Skeletal muscle satellite cell (primary cell): ENCODE results near the gene TRIM36. TPM values are rescaled to one million over a fixed set of nuclear protein-coding genes. Genes with fewer than 3 reads are reported as not detected.
A peak's percentile ranks its signal among the peaks of the same experiment; 100 is the strongest.

ENCODE experiments used
- H3K27me3 ChIP-seq: 2 replicates; pipeline ENCODE4 v1.7.0; 2013; ENCODE audit warnings: low read length; ENCODE audit not compliant: control insufficient read depth, insufficient read depth
- H3K36me3 ChIP-seq: 2 replicates; pipeline ENCODE4 v1.7.0; 2013; ENCODE audit warnings: mild to moderate bottlenecking, control low read depth, low read length; ENCODE audit not compliant: insufficient read depth
- H3K4me1 ChIP-seq: 2 replicates; pipeline ENCODE4 v1.7.0; 2013; ENCODE audit warnings: low read length; ENCODE audit not compliant: control insufficient read depth, insufficient read depth
- H3K4me2 ChIP-seq: 2 replicates; pipeline ENCODE4 v1.7.0; 2013; ENCODE audit warnings: mild to moderate bottlenecking, low read length
- H3K4me3 ChIP-seq: 2 replicates; pipeline ENCODE4 v1.7.0; 2013; ENCODE audit warnings: low read length
- H3K9ac ChIP-seq: 2 replicates; pipeline ENCODE4 v1.7.0; 2013; ENCODE audit warnings: mild to moderate bottlenecking, low read depth, low read length, moderate library complexity
- H3K9me3 ChIP-seq: replicated peaks from 2 replicates; pipeline ENCODE4 v1.7.0; 2013; ENCODE audit warnings: mild to moderate bottlenecking, control low read depth, low read length
- total RNA-seq: library from RNA; depleted of rRNA; stranded (reverse); fragments of >200 nt; gene quantifications from 2 replicates; pipeline ENCODE4 v1.2.3, GENCODE V29; 2012; rRNA removed

The TRIM36 gene, protein sequence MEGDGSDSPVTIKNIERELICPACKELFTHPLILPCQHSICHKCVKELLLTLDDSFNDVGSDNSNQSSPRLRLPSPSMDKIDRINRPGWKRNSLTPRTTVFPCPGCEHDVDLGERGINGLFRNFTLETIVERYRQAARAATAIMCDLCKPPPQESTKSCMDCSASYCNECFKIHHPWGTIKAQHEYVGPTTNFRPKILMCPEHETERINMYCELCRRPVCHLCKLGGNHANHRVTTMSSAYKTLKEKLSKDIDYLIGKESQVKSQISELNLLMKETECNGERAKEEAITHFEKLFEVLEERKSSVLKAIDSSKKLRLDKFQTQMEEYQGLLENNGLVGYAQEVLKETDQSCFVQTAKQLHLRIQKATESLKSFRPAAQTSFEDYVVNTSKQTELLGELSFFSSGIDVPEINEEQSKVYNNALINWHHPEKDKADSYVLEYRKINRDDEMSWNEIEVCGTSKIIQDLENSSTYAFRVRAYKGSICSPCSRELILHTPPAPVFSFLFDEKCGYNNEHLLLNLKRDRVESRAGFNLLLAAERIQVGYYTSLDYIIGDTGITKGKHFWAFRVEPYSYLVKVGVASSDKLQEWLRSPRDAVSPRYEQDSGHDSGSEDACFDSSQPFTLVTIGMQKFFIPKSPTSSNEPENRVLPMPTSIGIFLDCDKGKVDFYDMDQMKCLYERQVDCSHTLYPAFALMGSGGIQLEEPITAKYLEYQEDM
- total RNA-seq = 0.44 and 0.51 TPM in 2 replicates

DNA sequence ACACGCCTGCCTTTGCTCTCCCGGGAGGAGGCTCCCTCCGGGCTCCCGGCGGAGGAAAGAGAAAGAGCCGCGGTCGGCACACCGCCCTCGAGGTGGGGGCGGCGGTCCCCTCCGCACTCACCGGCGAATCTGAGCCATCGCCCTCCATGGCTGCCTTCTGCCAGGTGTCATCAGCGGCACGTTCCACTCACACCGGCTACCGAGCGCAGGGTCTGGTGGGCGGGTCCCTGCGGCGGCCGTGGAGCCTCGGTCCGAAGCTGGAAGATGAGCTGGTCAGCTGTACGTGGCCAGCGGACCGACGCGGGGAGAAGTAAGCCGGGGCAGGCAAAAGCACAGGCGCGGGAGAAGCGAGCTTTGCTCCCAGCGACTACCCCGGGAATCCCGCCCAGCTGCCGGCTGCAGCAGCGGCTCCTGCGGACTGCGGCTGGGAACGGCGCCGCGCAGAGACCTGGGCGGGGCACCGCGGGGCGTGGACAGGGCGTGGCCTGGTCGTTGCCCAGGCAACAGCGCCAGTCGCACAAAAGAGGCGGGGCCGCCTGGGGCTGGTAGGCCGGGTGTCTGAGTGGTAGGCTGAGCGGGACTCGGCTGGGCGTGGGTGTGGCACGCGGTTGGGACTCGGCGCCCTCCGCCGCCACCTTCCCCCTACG is at the start of gene TRIM36:
Gene TRIM36, minus strand, starts transcription at position 422 of the 647 bp plus-strand sequence. Its CDS starts 274 bp downstream, at position 148.
- peak within 1 kb of the TSS; percentile 99 for H3K4me3 ChIP-seq
- peak within 1 kb of the TSS; percentile 100 for H3K4me2 ChIP-seq
- H3K9ac ChIP-seq = peak within 1 kb of the TSS; percentile 83
- H3K36me3 ChIP-seq = no peaks in the 10 kb centered on the region
- peaks cover 15% of the 10 kb centered on the region for H3K27me3 ChIP-seq
- no peaks in the 10 kb centered on the region for H3K9me3 ChIP-seq
- H3K4me1 ChIP-seq = peaks cover 5% of the 10 kb centered on the region

DNA sequence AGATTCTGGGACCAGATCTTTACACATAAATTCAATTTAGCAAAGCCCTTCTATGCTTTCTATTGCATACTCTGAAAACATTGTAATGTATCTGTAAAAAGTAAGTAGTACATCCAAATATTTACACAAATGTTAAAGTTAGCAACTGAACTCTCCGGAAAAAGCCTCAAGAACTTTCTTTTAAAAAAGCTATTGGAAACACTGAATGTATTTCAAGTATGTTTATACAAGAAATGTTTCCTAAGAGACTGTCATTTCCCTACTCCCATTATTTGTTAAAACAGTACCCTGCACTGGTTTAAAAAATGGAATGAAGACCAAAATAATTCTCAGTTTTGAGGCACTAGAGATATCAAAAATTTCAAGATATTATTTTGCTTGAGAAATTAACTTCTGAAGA is 44.8 kb upstream of the TRIM36 start:
- no peak overlapping the region for H3K4me2 ChIP-seq
- H3K36me3 ChIP-seq = peaks cover 13% of the 10 kb centered on the region
- H3K9ac ChIP-seq = no peak overlapping the region
- no peaks in the 10 kb centered on the region for H3K9me3 ChIP-seq
- no peaks in the 10 kb centered on the region for H3K4me1 ChIP-seq
- no peaks in the 10 kb centered on the region for H3K27me3 ChIP-seq
- H3K4me3 ChIP-seq = no peak overlapping the region

DNA sequence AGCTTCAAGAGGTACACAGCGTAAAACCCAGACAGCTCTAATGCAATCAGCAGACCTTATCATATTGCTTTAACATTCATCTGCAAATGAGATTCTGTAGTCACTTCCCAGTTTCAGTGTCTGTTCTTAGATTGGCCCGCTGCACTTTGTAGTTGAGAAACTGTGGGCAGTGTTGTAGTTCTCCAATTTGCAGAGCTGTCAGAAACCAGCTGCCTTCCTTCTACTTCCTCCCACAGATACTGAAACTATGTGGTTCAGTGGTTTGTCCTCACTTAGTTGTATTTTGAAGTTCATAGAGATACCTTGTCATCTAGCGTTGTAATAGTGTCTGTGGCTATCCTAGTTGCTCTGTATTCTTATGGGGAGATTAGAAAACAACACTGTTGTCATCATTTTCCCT is 39.6 kb upstream of the TRIM36 start:
- Histone ChIP-seq H3K4me2 (no peak overlapping the region), H3K4me1 (no peaks in the 10 kb centered on the region), H3K27me3 (no peaks in the 10 kb centered on the region), H3K4me3 (no peak overlapping the region), H3K9ac (no peak overlapping the region), H3K36me3 (peaks cover 6% of the 10 kb centered on the region), H3K9me3 (no peaks in the 10 kb centered on the region)

DNA sequence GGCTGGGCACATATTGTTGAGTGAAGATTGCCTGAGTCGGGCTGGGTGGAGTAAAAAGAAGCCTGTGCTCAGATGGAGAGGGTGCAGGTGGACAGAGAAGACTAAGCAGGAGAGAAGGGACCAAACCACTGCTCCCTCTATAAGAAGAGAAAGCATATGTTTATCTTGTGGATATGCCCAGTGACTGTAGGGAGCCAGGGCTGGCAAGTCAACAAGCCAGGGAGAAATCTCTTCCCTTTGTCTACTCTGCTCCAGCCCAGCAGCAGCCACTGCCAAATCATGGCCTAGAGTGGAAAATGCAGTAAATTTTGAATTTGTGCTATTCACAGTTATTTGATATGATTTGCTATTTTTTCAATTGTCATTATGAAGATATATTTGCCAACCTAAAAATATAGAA is 33.2 kb upstream of the TRIM36 start:
- Histone ChIP-seq H3K36me3 (no peaks in the 10 kb centered on the region), H3K4me1 (no peaks in the 10 kb centered on the region), H3K4me2 (no peak overlapping the region), H3K9ac (no peak overlapping the region), H3K4me3 (no peak overlapping the region), H3K27me3 (no peaks in the 10 kb centered on the region), H3K9me3 (no peaks in the 10 kb centered on the region)

DNA sequence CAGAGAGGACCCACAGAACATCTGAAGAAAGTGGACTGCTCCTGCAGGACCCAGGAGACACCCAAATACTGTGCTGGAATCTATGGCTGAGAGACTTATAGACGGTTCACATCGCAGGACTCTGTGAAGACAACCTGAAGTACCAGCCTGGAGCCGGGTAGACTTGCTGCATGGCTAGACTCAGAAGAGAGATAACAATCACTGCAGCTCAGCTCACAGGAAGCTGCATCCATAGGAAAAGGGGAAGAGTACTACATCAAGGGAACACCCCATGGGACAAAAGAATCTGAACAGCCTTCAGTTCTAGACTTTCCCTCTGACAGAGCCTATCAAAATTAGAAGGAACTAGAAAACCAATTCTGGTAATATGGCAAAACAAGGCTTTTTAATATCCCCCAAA is 26.5 kb upstream of the TRIM36 start:
- Histone ChIP-seq H3K9me3 (no peaks in the 10 kb centered on the region), H3K4me3 (no peak overlapping the region)

DNA sequence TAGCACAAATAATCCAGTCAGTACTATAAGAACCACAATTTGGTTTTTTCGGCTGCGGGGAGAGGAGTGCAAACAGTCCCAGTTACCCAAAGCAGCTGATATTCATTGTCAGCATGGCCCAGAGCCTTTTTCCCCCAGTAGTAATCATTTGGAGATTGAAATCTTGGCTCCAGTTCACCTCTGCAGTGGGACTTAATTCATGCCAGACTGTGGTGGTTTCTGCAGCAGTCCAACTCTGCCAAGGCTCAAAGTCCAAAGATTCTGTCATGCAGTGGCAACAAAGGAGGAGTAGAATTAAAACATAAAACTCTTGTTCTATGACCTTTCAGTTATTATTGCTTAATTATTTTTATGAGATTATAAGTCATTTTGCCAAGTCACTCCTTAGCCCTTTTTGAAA is 25.0 kb upstream of the TRIM36 start:
- no peak overlapping the region for H3K4me3 ChIP-seq
- H3K9ac ChIP-seq = no peak overlapping the region
- H3K9me3 ChIP-seq = no peaks in the 10 kb centered on the region
- H3K4me1 ChIP-seq = no peaks in the 10 kb centered on the region
- H3K36me3 ChIP-seq = no peaks in the 10 kb centered on the region
- no peaks in the 10 kb centered on the region for H3K27me3 ChIP-seq
- H3K4me2 ChIP-seq = no peak overlapping the region

More for the DNA sequence above, 26.5 kb upstream of the TRIM36 start:
- Histone ChIP-seq H3K27me3 (no peaks in the 10 kb centered on the region), H3K4me1 (no peaks in the 10 kb centered on the region), H3K9ac (no peak overlapping the region), H3K36me3 (no peaks in the 10 kb centered on the region), H3K4me2 (no peak overlapping the region)

DNA sequence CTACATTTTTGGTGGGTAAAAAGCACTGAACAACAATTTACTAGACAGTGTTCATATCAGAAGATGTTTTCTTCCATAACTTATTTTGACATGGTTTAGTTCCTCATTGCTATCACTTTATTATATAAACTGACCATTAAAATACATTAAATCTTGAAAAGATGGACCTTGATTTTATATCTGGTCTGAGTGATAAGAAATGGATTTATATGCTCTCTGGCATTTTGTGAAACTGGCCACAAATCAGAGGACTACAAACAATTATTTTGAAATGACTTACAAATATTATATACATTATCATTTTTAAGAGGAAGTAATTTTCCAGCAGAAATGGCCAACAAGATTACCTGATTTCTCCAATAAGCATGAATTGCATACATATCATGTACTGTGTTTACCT is 23.6 kb upstream of the TRIM36 start:
- H3K27me3 ChIP-seq = no peaks in the 10 kb centered on the region
- H3K9me3 ChIP-seq = no peaks in the 10 kb centered on the region
- no peaks in the 10 kb centered on the region for H3K4me1 ChIP-seq
- H3K9ac ChIP-seq = no peak overlapping the region
- no peaks in the 10 kb centered on the region for H3K36me3 ChIP-seq
- no peak overlapping the region for H3K4me2 ChIP-seq
- H3K4me3 ChIP-seq = no peak overlapping the region

DNA sequence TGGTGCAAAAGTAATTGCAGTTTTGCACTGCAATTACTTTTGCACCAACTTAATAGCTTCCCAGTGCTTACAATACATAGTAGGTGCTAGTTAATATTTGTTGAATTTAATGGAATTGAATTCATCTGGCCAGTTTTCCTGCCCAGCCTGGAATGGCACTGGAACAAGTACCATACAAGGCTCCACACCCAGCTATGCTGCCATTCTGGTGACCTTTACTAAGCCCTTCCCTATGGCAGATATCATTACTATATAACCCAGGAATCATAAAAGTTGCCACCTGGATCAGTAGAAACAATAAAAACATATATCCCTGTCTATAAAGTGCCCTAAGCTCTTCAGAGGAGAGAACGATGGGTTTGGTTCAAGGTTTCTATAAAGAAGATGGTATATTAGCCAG is 22.4 kb upstream of the TRIM36 start:
- H3K4me2 ChIP-seq = no peak overlapping the region
- H3K9ac ChIP-seq = no peak overlapping the region
- no peaks in the 10 kb centered on the region for H3K27me3 ChIP-seq
- H3K4me3 ChIP-seq = no peak overlapping the region
- no peaks in the 10 kb centered on the region for H3K4me1 ChIP-seq
- no peaks in the 10 kb centered on the region for H3K9me3 ChIP-seq
- H3K36me3 ChIP-seq = no peaks in the 10 kb centered on the region

DNA sequence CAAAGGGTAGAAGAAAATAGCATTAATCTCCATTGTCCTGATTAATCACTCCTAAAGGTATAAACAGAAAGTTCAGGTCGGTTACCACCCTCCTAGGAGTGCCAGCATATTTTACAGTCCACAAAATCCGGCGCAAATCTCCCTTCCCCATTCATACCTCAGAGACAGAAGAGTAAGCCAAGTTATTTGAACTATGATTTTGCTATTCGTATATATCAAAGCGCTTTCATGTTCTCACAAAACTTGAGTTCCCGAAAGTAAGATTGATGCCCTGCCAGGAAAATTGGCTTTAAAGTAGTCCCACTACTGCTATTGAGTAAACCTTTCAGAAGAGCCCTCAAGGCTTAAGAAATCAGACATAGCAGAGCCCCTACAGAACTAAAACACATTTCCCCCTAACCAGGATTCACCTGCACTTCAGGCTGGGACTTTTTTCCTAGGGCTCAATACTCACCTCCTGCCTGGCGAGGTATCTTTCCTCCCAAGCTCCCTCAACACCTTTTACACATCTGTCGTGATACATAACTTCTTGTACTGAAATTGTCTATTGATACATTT is 21.8 kb upstream of the TRIM36 start:
- H3K4me3 ChIP-seq = no peak overlapping the region
- H3K4me2 ChIP-seq = no peak overlapping the region
- H3K27me3 ChIP-seq = no peaks in the 10 kb centered on the region

DNA sequence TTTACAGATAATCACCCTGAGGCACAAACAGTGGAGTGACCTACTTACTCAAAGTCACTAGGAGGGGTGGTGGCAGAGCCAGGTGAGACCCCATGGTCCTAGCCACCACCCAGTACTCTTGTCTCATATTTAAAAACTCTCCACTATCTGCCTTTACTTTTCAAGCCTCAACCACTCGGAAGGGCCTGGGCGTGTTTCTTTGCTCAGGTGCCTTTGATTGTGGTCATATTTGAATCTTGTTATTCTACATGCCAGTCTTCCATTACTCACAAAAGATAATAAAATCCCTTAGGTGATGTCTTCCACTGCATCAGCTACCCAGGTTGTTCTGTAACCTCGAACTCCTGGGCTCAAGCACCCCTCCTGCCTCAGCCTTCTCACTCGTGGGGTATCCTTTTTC is 20.7 kb upstream of the TRIM36 start:
- Histone ChIP-seq H3K9me3 (no peaks in the 10 kb centered on the region), H3K4me1 (peaks cover 3% of the 10 kb centered on the region), H3K4me2 (no peak overlapping the region), H3K4me3 (no peak overlapping the region), H3K9ac (no peak overlapping the region), H3K36me3 (no peaks in the 10 kb centered on the region), H3K27me3 (no peaks in the 10 kb centered on the region)

More for the DNA sequence above, 21.8 kb upstream of the TRIM36 start:
- H3K9ac ChIP-seq = no peak overlapping the region
- H3K4me1 ChIP-seq = peaks cover 2% of the 10 kb centered on the region
- no peaks in the 10 kb centered on the region for H3K36me3 ChIP-seq
- H3K9me3 ChIP-seq = no peaks in the 10 kb centered on the region

DNA sequence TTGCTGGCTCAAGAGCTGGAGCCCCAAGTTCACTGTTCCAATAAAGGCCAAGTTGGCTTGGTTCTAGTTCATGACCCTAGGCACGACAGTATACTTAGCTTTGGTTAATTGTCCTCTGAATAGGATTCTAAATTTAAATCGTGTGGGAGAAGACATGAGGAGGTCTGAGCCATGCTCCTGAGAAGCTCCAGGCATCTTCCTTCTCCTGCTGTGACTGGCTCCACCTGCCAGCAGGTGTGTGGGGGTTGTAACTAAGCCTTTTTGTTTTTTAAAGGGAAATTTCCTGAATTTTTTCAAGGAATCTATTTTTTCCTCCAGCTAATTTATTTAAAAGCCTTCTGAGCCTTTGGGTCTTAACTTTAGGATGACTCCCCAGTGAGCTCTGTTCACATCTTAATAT is 20.2 kb upstream of the TRIM36 start:
- Histone ChIP-seq H3K9ac (no peak overlapping the region), H3K9me3 (no peaks in the 10 kb centered on the region), H3K36me3 (no peaks in the 10 kb centered on the region), H3K4me3 (no peak overlapping the region), H3K4me2 (no peak overlapping the region), H3K4me1 (peaks cover 3% of the 10 kb centered on the region), H3K27me3 (no peaks in the 10 kb centered on the region)
